ENCODE results near the gene TMC8. TPM values are rescaled to one million over a fixed set of nuclear protein-coding genes. Genes with fewer than 3 reads are reported as not detected.

The TMC8 gene
- total and polyA plus RNA-seq, 2 experiments from 2014 or later: 1.2 to 1.3 TPM

GRCh38 chr17:78121801-78122215, 8.8 kb upstream of the TMC8 start:
- Histone ChIP-seq H3K4me2 (no peak overlapping the region), H3K4me3 (no peak overlapping the region), H2AFZ (no peak overlapping the region), H3K9me2 (ENCODE audit: insufficient read depth) (no peaks in the 10 kb centered on the region), H3K4me1 (ENCODE audit: insufficient read depth) (peaks cover 6% of the 10 kb centered on the region), H3F3A (replicated peaks; ENCODE audit: low read depth) (no peaks in the 10 kb centered on the region), H3K27ac (ENCODE audit: low read depth) (no peak overlapping the region), H3K36me3 (ENCODE audit: insufficient read depth) (0 out of 2 replicates have a peak, but pooled peaks cover 5% of the 10 kb centered on the region), H3K27me3 (ENCODE audit: insufficient read depth) (no peaks in the 10 kb centered on the region), H3K79me2 (replicated peaks; ENCODE audit: insufficient read depth) (0 out of 2 replicates have a peak, but pooled peaks cover under 1% of the 10 kb centered on the region), H4K20me1 (replicated peaks; ENCODE audit: insufficient read depth) (no peaks in the 10 kb centered on the region)
- Mint-ChIP-seq H3K27ac (no peak overlapping the region), H3K4me3 (no peak overlapping the region), H3K9me3 (no peaks in the 10 kb centered on the region), H3K27me3 (ENCODE audit: insufficient read depth, low read depth, poor library complexity) (peaks cover 4% of the 10 kb centered on the region), H3K36me3 (ENCODE audit: low read depth) (peaks cover 27% of the 10 kb centered on the region), H3K4me1 (peaks cover 4% of the 10 kb centered on the region; the same call in 2 of the 3 replicates)
- no peak for ATAC-seq
- no peak for TF ChIP-seq ZNF114 (CRISPR knock-in tag; IDR thresholded peaks at IDR 0.05)
- no peak for TF ChIP-seq ETS1 (IDR thresholded peaks at IDR 0.05)
- no peak for TF ChIP-seq JUNB (IDR thresholded peaks at IDR 0.05; ENCODE audit: unreplicated experiment)
- TF ChIP-seq ZNF331 (CRISPR knock-in tag; IDR thresholded peaks at IDR 0.05; ENCODE audit: low read depth): no peak
- TF ChIP-seq CREB1 (CRISPR knock-in tag; IDR thresholded peaks at IDR 0.05; ENCODE audit: low read depth): no peak
- no peak for TF ChIP-seq STAT1 (IDR thresholded peaks at IDR 0.05; ENCODE audit: unreplicated experiment)
- no peak for TF ChIP-seq CTCF (conservative IDR thresholded peaks at IDR 0.05; ENCODE audit: low read depth in 2 of 2)
- no peak for TF ChIP-seq ZNF462 (CRISPR knock-in tag; IDR thresholded peaks at IDR 0.05)
- no peak for TF ChIP-seq REST (IDR thresholded peaks at IDR 0.05; ENCODE audit: unreplicated experiment)
- no peak for TF ChIP-seq POLR2AphosphoS5 (IDR thresholded peaks at IDR 0.05; ENCODE audit: low read depth)
- no peak for TF ChIP-seq EZH2 (IDR thresholded peaks at IDR 0.05; ENCODE audit: low read depth, unreplicated experiment)
- no peak for TF ChIP-seq EZH2phosphoT487 (IDR thresholded peaks at IDR 0.05; ENCODE audit: unreplicated experiment)
- TF ChIP-seq NANOG (IDR thresholded peaks at IDR 0.05; ENCODE audit: borderline replicate concordance): no peak
- DNase-seq (ENCODE audit: low spot score): no peak

All from GM23338 (cell line).